Neural cell (in vitro differentiated cells): ENCODE measurements around the gene SEL1L3. TPM values are rescaled to one million over a fixed set of nuclear protein-coding genes. Genes with fewer than 3 reads are reported as not detected.

Experiments
- H2AFZ ChIP-seq: fragments of 200-600, 300-800 bp; sonication (generic), shearing (Covaris generic); 2 replicates; pipeline ENCODE4 v1.6.0; 2014; ENCODE audit warnings: low read depth, mild to moderate bottlenecking, antibody characterized with exemption, low read length, moderate library complexity
- H3F3A ChIP-seq: fragments of 200-600 bp; shearing (Covaris generic); 2 replicates; pipeline ENCODE4 v1.6.1; 2016; ENCODE audit warnings: mild to moderate bottlenecking, moderate library complexity, mixed read lengths, antibody characterized with exemption, low read length; ENCODE audit not compliant: insufficient read depth, poor library complexity, severe bottlenecking
- H3K27ac ChIP-seq: fragments of 200-600, 300-800 bp; sonication (generic), shearing (Covaris generic); 2 replicates; pipeline ENCODE4 v1.5.1; 2014; ENCODE audit warnings: mild to moderate bottlenecking, low read length, moderate library complexity
- H3K27me3 ChIP-seq: fragments of 300-800, 200-600 bp; sonication (generic), shearing (Covaris generic); 2 replicates; pipeline ENCODE4 v1.6.0; 2014; ENCODE audit warnings: mild to moderate bottlenecking, low read depth, low read length, moderate library complexity; ENCODE audit not compliant: insufficient read depth
- H3K36me3 ChIP-seq: fragments of 300-800, 200-600 bp; sonication (generic), shearing (Covaris generic); 2 replicates; pipeline ENCODE4 v1.5.1; 2014; ENCODE audit warnings: mild to moderate bottlenecking, antibody characterized with exemption, low read length, moderate library complexity; ENCODE audit not compliant: insufficient read depth
- H3K4me2 ChIP-seq: fragments of 300-800, 200-600 bp; sonication (generic), shearing (Covaris generic); 2 replicates; pipeline ENCODE4 v1.6.0; 2014; ENCODE audit warnings: mild to moderate bottlenecking, low read length
- H3K4me3 ChIP-seq: fragments of 300-800, 200-600 bp; sonication (generic), shearing (Covaris generic); 2 replicates; pipeline ENCODE4 v1.5.1; 2014; ENCODE audit warnings: mild to moderate bottlenecking, low read length, moderate library complexity
- H3K79me2 ChIP-seq: fragments of 200-600 bp; shearing (Covaris generic); replicated peaks from 2 replicates; pipeline ENCODE4 v1.6.0; 2014; ENCODE audit warnings: mild to moderate bottlenecking, low read length, moderate library complexity; ENCODE audit not compliant: insufficient read depth
- H3K9ac ChIP-seq: fragments of 300-800, 200-600 bp; sonication (generic), shearing (Covaris generic); 2 replicates; pipeline ENCODE4 v1.6.1; 2016; ENCODE audit warnings: mild to moderate bottlenecking, low read length, mixed read lengths
- H3K9me2 ChIP-seq: fragments of 200-600 bp; shearing (Covaris generic); 2 replicates; pipeline ENCODE4 v1.6.1; 2016; ENCODE audit warnings: mild to moderate bottlenecking, low read length, mixed read lengths; ENCODE audit not compliant: insufficient read depth
- H3K9me3 ChIP-seq: fragments of 200-600, 300-800 bp; sonication (generic), shearing (Covaris generic); 2 replicates; pipeline ENCODE4 v1.6.1; 2016; ENCODE audit warnings: mild to moderate bottlenecking, mixed run types, low read length, moderate library complexity, mixed read lengths
- H4K20me1 ChIP-seq: fragments of 200-600 bp; shearing (Covaris generic); 2 replicates; pipeline ENCODE4 v1.6.1; 2016; ENCODE audit warnings: mild to moderate bottlenecking, mixed run types; ENCODE audit not compliant: insufficient read depth
- CTCF ChIP-seq: fragments of 450-650 bp; IDR thresholded peaks from 2 replicates; pipeline ENCODE4 v1.5.1; 2014; ENCODE audit warnings: antibody characterized with exemption, mild to moderate bottlenecking, moderate library complexity; ENCODE audit not compliant: poor library complexity, severe bottlenecking
- EP300 ChIP-seq: fragments of 450-650 bp; conservative IDR thresholded peaks from 2 replicates; pipeline ENCODE4 v1.6.1; 2014; ENCODE audit warnings: antibody characterized with exemption, mild to moderate bottlenecking, moderate library complexity; ENCODE audit not compliant: poor library complexity, severe bottlenecking
- EZH2 ChIP-seq: fragments of 200-600, 300-800 bp; shearing (Covaris generic), sonication (generic); IDR thresholded peaks from 2 replicates; pipeline ENCODE4 v1.6.1; 2014; ENCODE audit warnings: antibody characterized with exemption, low read length, borderline replicate concordance, mild to moderate bottlenecking; ENCODE audit not compliant: insufficient read depth, poor library complexity, severe bottlenecking
- MXI1 ChIP-seq: fragments of 450-650 bp; conservative IDR thresholded peaks from 2 replicates; pipeline ENCODE4 v1.6.1; 2014; ENCODE audit warnings: antibody characterized with exemption, mild to moderate bottlenecking; ENCODE audit not compliant: poor library complexity, severe bottlenecking
- POLR2AphosphoS5 ChIP-seq: IDR thresholded peaks from 2 replicates; pipeline ENCODE4 v1.6.1; 2012
- RAD21 ChIP-seq: fragments of 450-650 bp; conservative IDR thresholded peaks from 2 replicates; pipeline ENCODE4 v1.6.1; 2014; ENCODE audit warnings: antibody characterized with exemption, mild to moderate bottlenecking, moderate library complexity
- REST ChIP-seq: IDR thresholded peaks from 2 replicates; pipeline ENCODE4 v1.6.1; 2012; ENCODE audit warnings: borderline replicate concordance
- SMC3 ChIP-seq: fragments of 450-650 bp; conservative IDR thresholded peaks from 2 replicates; pipeline ENCODE4 v1.6.1; 2014; ENCODE audit warnings: antibody characterized with exemption, mild to moderate bottlenecking, moderate library complexity; ENCODE audit not compliant: poor library complexity
- TAF1 ChIP-seq: IDR thresholded peaks from 2 replicates; pipeline ENCODE4 v1.6.1; 2012; ENCODE audit warnings: low read depth
- polyA plus RNA-seq: library from polyadenylated mRNA; depleted of rRNA; stranded (reverse); fragments of >200 nt; gene quantifications from 2 replicates; pipeline ENCODE4 v1.2.3, GENCODE V29; 2014

The SEL1L3 gene
- polyA plus RNA-seq, 1 donor from 2014 or later: 2.0 TPM

- H3K4me2 ChIP-seq: no peak overlapping the region
- no peak overlapping the region for H2AFZ ChIP-seq
- no peak overlapping the region for H3K4me3 ChIP-seq
- H3K79me2 ChIP-seq: no peaks in the 10 kb centered on the region
- no peaks in the 10 kb centered on the region for H3K36me3 ChIP-seq
- no peaks in the 10 kb centered on the region for H4K20me1 ChIP-seq
- H3F3A ChIP-seq: no peaks in the 10 kb centered on the region
- no peaks in the 10 kb centered on the region for H3K9me2 ChIP-seq
- no peak overlapping the region for H3K27ac ChIP-seq
- TF ChIP-seq RAD21: no peak
- no peak for TF ChIP-seq EP300
- no peak for TF ChIP-seq CTCF
- TF ChIP-seq MXI1: no peak
- TF ChIP-seq EZH2: no peak
- no peak for TF ChIP-seq POLR2AphosphoS5
- no peak for TF ChIP-seq TAF1
- TF ChIP-seq SMC3: no peak
- TF ChIP-seq REST: no peak
- H3K9me3 ChIP-seq: no peaks in the 10 kb centered on the region
- H3K27me3 ChIP-seq: no peaks in the 10 kb centered on the region
- no peak overlapping the region for H3K9ac ChIP-seq
Measured at GRCh38 chr4:25750874-25751273, 111.9 kb downstream of the SEL1L3 start.

- no peaks in the 10 kb centered on the region for H3K9me2 ChIP-seq
- no peaks in the 10 kb centered on the region for H3K27me3 ChIP-seq
- H3F3A ChIP-seq: no peaks in the 10 kb centered on the region
- no peaks in the 10 kb centered on the region for H4K20me1 ChIP-seq
- H2AFZ ChIP-seq: no peak overlapping the region
- H3K9me3 ChIP-seq: no peaks in the 10 kb centered on the region
- no peak overlapping the region for H3K9ac ChIP-seq
- no peak overlapping the region for H3K4me3 ChIP-seq
- no peak for TF ChIP-seq TAF1
- TF ChIP-seq REST: no peak
- no peak for TF ChIP-seq EZH2
- no peak for TF ChIP-seq MXI1
- TF ChIP-seq SMC3: no peak
- no peak for TF ChIP-seq CTCF
- TF ChIP-seq POLR2AphosphoS5: no peak
- TF ChIP-seq EP300: no peak
- TF ChIP-seq RAD21: no peak
- H3K27ac ChIP-seq: no peak overlapping the region
- H3K79me2 ChIP-seq: no peaks in the 10 kb centered on the region
- H3K4me2 ChIP-seq: no peak overlapping the region
- H3K36me3 ChIP-seq: no peaks in the 10 kb centered on the region
Measured at GRCh38 chr4:25749150-25749794, 113.5 kb downstream of the SEL1L3 start.
